IgD-negative memory B cell (primary cell): ENCODE data around the gene TMEM132D. TPM values are rescaled to one million over a fixed set of nuclear protein-coding genes. Genes with fewer than 3 reads are reported as not detected.

Source experiments
- H3K27ac Mint-ChIP-seq, 3 donors: one replicate each; pipeline ENCODE4 v1.8.0; 2020 to 2022; ENCODE audit warnings: mild to moderate bottlenecking in 3 of 3, mixed read lengths in 3 of 3, moderate library complexity in 1 of 3
- H3K27me3 Mint-ChIP-seq: one replicate; pipeline ENCODE4 v1.8.0; 2021; ENCODE audit warnings: mixed read lengths
- H3K36me3 Mint-ChIP-seq: one replicate; pipeline ENCODE4 v1.8.0; 2020; ENCODE audit warnings: mild to moderate bottlenecking, mixed read lengths
- H3K4me1 Mint-ChIP-seq, 3 donors: one replicate each; pipeline ENCODE4 v1.8.0; 2020 to 2022; ENCODE audit warnings: mixed read lengths in 3 of 3, mild to moderate bottlenecking in 1 of 3
- H3K4me3 Mint-ChIP-seq, 4 donors: one replicate each; pipeline ENCODE4 v1.8.0; 2020 to 2022; ENCODE audit warnings: mild to moderate bottlenecking in 4 of 4, mixed read lengths in 4 of 4, moderate library complexity in 3 of 4
- H3K9me3 Mint-ChIP-seq, 3 donors: one replicate each; pipeline ENCODE4 v1.8.0; 2020 to 2021; ENCODE audit warnings: mixed read lengths in 3 of 3, mild to moderate bottlenecking in 1 of 3
- polyA plus RNA-seq: library from polyadenylated mRNA; unstranded; fragments of 300-500 nt; fragmentation: Illumina TruSeq; gene quantifications from one replicate; pipeline ENCODE4 v1.2.3, GENCODE V29; 2021

The TMEM132D gene
- polyA plus RNA-seq, 1 donor from 2014 or later, result not detected

- no peak overlapping the region for H3K4me3 Mint-ChIP-seq
- peaks cover 0 to 5% (median 5%) of the 10 kb centered on the region in 3 donors for H3K9me3 Mint-ChIP-seq
- no peaks in the 10 kb centered on the region for H3K4me1 Mint-ChIP-seq
- H3K36me3 Mint-ChIP-seq, result no peaks in the 10 kb centered on the region
- peaks cover 5% of the 10 kb centered on the region for H3K27me3 Mint-ChIP-seq
- peak overlapping the region in 1 of 3 donors; percentile 19 for H3K27ac Mint-ChIP-seq
These were observed 800.6 kb downstream of the TMEM132D start for GRCh38 chr12:129103231-129103630.

- H3K4me1 Mint-ChIP-seq, result no peaks in the 10 kb centered on the region
- no peaks in the 10 kb centered on the region for H3K36me3 Mint-ChIP-seq
- no peak overlapping the region for H3K4me3 Mint-ChIP-seq
- peak overlapping the region in 1 of 3 donors; percentile 59 for H3K27ac Mint-ChIP-seq
- peaks cover 5% of the 10 kb centered on the region for H3K27me3 Mint-ChIP-seq
- H3K9me3 Mint-ChIP-seq, result peaks cover 0 to 5% (median 5%) of the 10 kb centered on the region in 3 donors
These were observed 801.6 kb downstream of the TMEM132D start for GRCh38 chr12:129102233-129102632.

- Mint-ChIP-seq H3K27me3 (peaks cover 5% of the 10 kb centered on the region), H3K27ac (peak overlapping the region in 1 of 3 donors; percentile 59), H3K4me1 (no peaks in the 10 kb centered on the region), H3K36me3 (no peaks in the 10 kb centered on the region), H3K9me3 (peaks cover 0 to 5% (median 5%) of the 10 kb centered on the region in 3 donors), H3K4me3 (no peak overlapping the region)
These were observed 802.0 kb downstream of the TMEM132D start for GRCh38 chr12:129101816-129102215.

GRCh38 chr12:129101404-129101803 lies 802.4 kb downstream of the TMEM132D start:
- Mint-ChIP-seq H3K27ac (no peak overlapping the region), H3K4me3 (no peak overlapping the region), H3K36me3 (no peaks in the 10 kb centered on the region), H3K9me3 (peaks cover 0 to 5% (median 3%) of the 10 kb centered on the region in 3 donors), H3K4me1 (no peaks in the 10 kb centered on the region), H3K27me3 (peaks cover 5% of the 10 kb centered on the region)

GRCh38 chr12:129097451-129097850 lies 806.4 kb downstream of the TMEM132D start:
- H3K9me3 Mint-ChIP-seq, result peaks cover 0 to 8% (median 4%) of the 10 kb centered on the region in 3 donors
- H3K27ac Mint-ChIP-seq, result no peak overlapping the region
- no peaks in the 10 kb centered on the region for H3K4me1 Mint-ChIP-seq
- H3K36me3 Mint-ChIP-seq, result no peaks in the 10 kb centered on the region
- H3K4me3 Mint-ChIP-seq, result no peak overlapping the region
- H3K27me3 Mint-ChIP-seq, result peaks cover 2% of the 10 kb centered on the region

GRCh38 chr12:129096968-129097367 lies 806.9 kb downstream of the TMEM132D start:
- Mint-ChIP-seq H3K4me3 (no peak overlapping the region), H3K4me1 (no peaks in the 10 kb centered on the region), H3K9me3 (peaks cover 0 to 8% (median 4%) of the 10 kb centered on the region in 3 donors), H3K27ac (no peak overlapping the region), H3K36me3 (no peaks in the 10 kb centered on the region), H3K27me3 (peaks cover 2% of the 10 kb centered on the region)

GRCh38 chr12:129096184-129096583 lies 807.6 kb downstream of the TMEM132D start:
- no peaks in the 10 kb centered on the region for H3K4me1 Mint-ChIP-seq
- H3K27me3 Mint-ChIP-seq, result peaks cover 2% of the 10 kb centered on the region
- no peak overlapping the region for H3K27ac Mint-ChIP-seq
- no peak overlapping the region for H3K4me3 Mint-ChIP-seq
- no peaks in the 10 kb centered on the region for H3K36me3 Mint-ChIP-seq
- H3K9me3 Mint-ChIP-seq, result peaks cover 0 to 7% (median 4%) of the 10 kb centered on the region in 3 donors

GRCh38 chr12:129089576-129089975 lies 814.2 kb downstream of the TMEM132D start:
- H3K4me3 Mint-ChIP-seq, result no peak overlapping the region

GRCh38 chr12:129084875-129085826 lies 818.7 kb downstream of the TMEM132D start:
- Mint-ChIP-seq H3K27ac (no peak overlapping the region), H3K4me1 (no peaks in the 10 kb centered on the region), H3K27me3 (no peaks in the 10 kb centered on the region), H3K9me3 (no peaks in the 10 kb centered on the region), H3K4me3 (no peak overlapping the region), H3K36me3 (no peaks in the 10 kb centered on the region)

More at GRCh38 chr12:129089576-129089975, 814.2 kb downstream of the TMEM132D start:
- Mint-ChIP-seq H3K4me1 (no peaks in the 10 kb centered on the region), H3K36me3 (no peaks in the 10 kb centered on the region), H3K27ac (no peak overlapping the region), H3K27me3 (no peaks in the 10 kb centered on the region), H3K9me3 (peaks cover 0 to 5% (median 4%) of the 10 kb centered on the region in 3 donors)

- H3K36me3 Mint-ChIP-seq, result no peaks in the 10 kb centered on the region
- H3K4me3 Mint-ChIP-seq, result no peak overlapping the region
- H3K27ac Mint-ChIP-seq, result no peak overlapping the region
- no peaks in the 10 kb centered on the region for H3K9me3 Mint-ChIP-seq
- peaks cover 0 to 2% (median 0%) of the 10 kb centered on the region in 3 donors for H3K4me1 Mint-ChIP-seq
- no peaks in the 10 kb centered on the region for H3K27me3 Mint-ChIP-seq
These were observed 820.5 kb downstream of the TMEM132D start for GRCh38 chr12:129083121-129083840.

- H3K27me3 Mint-ChIP-seq, result no peaks in the 10 kb centered on the region
- peaks cover 0 to 2% (median 0%) of the 10 kb centered on the region in 3 donors for H3K4me1 Mint-ChIP-seq
- no peaks in the 10 kb centered on the region for H3K9me3 Mint-ChIP-seq
- H3K36me3 Mint-ChIP-seq, result no peaks in the 10 kb centered on the region
- H3K27ac Mint-ChIP-seq, result no peak overlapping the region
- H3K4me3 Mint-ChIP-seq, result no peak overlapping the region
These were observed 821.4 kb downstream of the TMEM132D start for GRCh38 chr12:129082441-129082840.

- Mint-ChIP-seq H3K9me3 (no peaks in the 10 kb centered on the region), H3K27ac (no peak overlapping the region), H3K4me3 (no peak overlapping the region), H3K4me1 (peaks cover 0 to 2% (median 0%) of the 10 kb centered on the region in 3 donors), H3K36me3 (no peaks in the 10 kb centered on the region), H3K27me3 (no peaks in the 10 kb centered on the region)
These were observed 822.0 kb downstream of the TMEM132D start for GRCh38 chr12:129081755-129082250.

GRCh38 chr12:129080821-129081220 lies 823.0 kb downstream of the TMEM132D start:
- no peak overlapping the region for H3K27ac Mint-ChIP-seq
- H3K4me1 Mint-ChIP-seq, result peaks cover 0 to 2% (median 0%) of the 10 kb centered on the region in 3 donors
- H3K4me3 Mint-ChIP-seq, result no peak overlapping the region
- H3K27me3 Mint-ChIP-seq, result no peaks in the 10 kb centered on the region
- no peaks in the 10 kb centered on the region for H3K9me3 Mint-ChIP-seq
- H3K36me3 Mint-ChIP-seq, result no peaks in the 10 kb centered on the region

- Mint-ChIP-seq H3K4me1 (peaks cover 0 to 2% (median 0%) of the 10 kb centered on the region in 3 donors), H3K27me3 (no peaks in the 10 kb centered on the region), H3K27ac (no peak overlapping the region), H3K4me3 (no peak overlapping the region), H3K9me3 (no peaks in the 10 kb centered on the region), H3K36me3 (no peaks in the 10 kb centered on the region)
These were observed 823.4 kb downstream of the TMEM132D start for GRCh38 chr12:129080391-129080790.

- Mint-ChIP-seq H3K36me3 (no peaks in the 10 kb centered on the region), H3K27me3 (no peaks in the 10 kb centered on the region), H3K27ac (no peak overlapping the region), H3K4me3 (no peak overlapping the region), H3K4me1 (peaks cover 0 to 3% (median 0%) of the 10 kb centered on the region in 3 donors), H3K9me3 (no peaks in the 10 kb centered on the region)
These were observed 824.1 kb downstream of the TMEM132D start for GRCh38 chr12:129079719-129080118.
